GM12878 (cell line): Measurements from ENCODE around the gene PCDHA2. TPM values are rescaled to one million over a fixed set of nuclear protein-coding genes. Genes with fewer than 3 reads are reported as not detected.

Experiments
- ATAC-seq: fragments of 200-7000 bp; cut with Tn5 transposase; 3 replicates; pipeline ENCODE4 v1.9.1; 2020; ENCODE audit warnings: mild to moderate bottlenecking, moderate library complexity
- BruUV-seq: library from RNA; stranded (reverse); fragments of 400-500 nt; replicated peaks from 2 replicates; lab custom pipeline; 2021; lab: Mats Ljungman, UMichigan
- CTCF ChIA-PET: fragments of 300-600 bp; sonication (Branson Sonifier 250); formaldehyde crosslinking; extraction: SDS; loops from one replicate; lab custom pipeline; 2021; ENCODE audit warnings: inconsistent platforms; lab: Yijun Ruan, JAX
- POLR2A ChIA-PET: fragments of 350-600 bp; formaldehyde crosslinking; extraction: SDS; loops from one replicate; lab custom pipeline; 2021; ENCODE audit warnings: inconsistent platforms; lab: Charles Lee
- RAD21 ChIA-PET: fragments of 300-600 bp; sonication (Branson Sonifier 250); formaldehyde crosslinking; loops from one replicate; lab custom pipeline; 2023; ENCODE audit warnings: antibody characterized with exemption; ENCODE audit not compliant: unreplicated experiment; lab: Charles Lee
- SMC1A ChIA-PET: fragments of 300-600 bp; sonication (Branson Sonifier 250); formaldehyde crosslinking; loops from one replicate; lab custom pipeline; 2023; ENCODE audit not compliant: unreplicated experiment, uncharacterized antibody; lab: Charles Lee
- DNase-seq: peaks from one replicate; pipeline ENCODE4 v3.0.0-alpha.2; 2011; ENCODE audit warnings: low read depth, low spot score
- FAIRE-seq: peaks from 3 replicates; lab custom pipeline; 2011; peaks lifted over from hg19 to GRCh38; lab: Jason Lieb, UNC
- H2AFZ ChIP-seq: 2 replicates; pipeline ENCODE4 v1.6.0; 2011; ENCODE audit warnings: low read depth, low read length, control low read depth; ENCODE audit not compliant: control insufficient read depth
- H3K27ac ChIP-seq: 2 replicates; pipeline ENCODE4 v1.5.1; 2011; ENCODE audit warnings: control low read depth; ENCODE audit not compliant: control insufficient read depth, insufficient read depth
- H3K27me3 ChIP-seq, 2 experiments: replicated peaks in 1 of 2; 2 replicates each; pipeline versions ENCODE4 v1.6.0 to v1.6.1; 2011; ENCODE audit warnings: low read length in 1 of 2; ENCODE audit not compliant: control insufficient read depth in 2 of 2, insufficient read depth in 2 of 2
- H3K36me3 ChIP-seq, 2 experiments: 2 replicates each; pipeline ENCODE4 v1.5.1; 2011; ENCODE audit warnings: low read length in 1 of 2; ENCODE audit not compliant: control insufficient read depth in 2 of 2, insufficient read depth in 2 of 2
- H3K4me1 ChIP-seq: 2 replicates; pipeline ENCODE4 v1.6.1; 2011; ENCODE audit warnings: mild to moderate bottlenecking, low read length, moderate library complexity, mixed read lengths; ENCODE audit not compliant: control insufficient read depth, insufficient read depth
- H3K4me2 ChIP-seq: 2 replicates; pipeline ENCODE4 v1.6.0; 2011; ENCODE audit warnings: control low read depth; ENCODE audit not compliant: control insufficient read depth, insufficient read depth
- H3K4me3 ChIP-seq: fragments of 200-600 bp; sonication (generic); 2 replicates; pipeline ENCODE4 v1.5.1; 2016
- H3K79me2 ChIP-seq: 2 replicates; pipeline ENCODE4 v1.6.0; 2011; ENCODE audit warnings: low read length; ENCODE audit not compliant: control insufficient read depth, insufficient read depth
- H3K9ac ChIP-seq: 2 replicates; pipeline ENCODE4 v1.8.0; 2011; ENCODE audit warnings: low read length, control low read depth, mixed read lengths; ENCODE audit not compliant: control insufficient read depth, insufficient read depth
- H3K9me3 ChIP-seq: replicated peaks from 3 replicates; pipeline ENCODE4 v1.5.1; 2011; ENCODE audit warnings: mild to moderate bottlenecking, low read length; ENCODE audit not compliant: control insufficient read depth, insufficient read depth
- H4K20me1 ChIP-seq: 2 replicates; pipeline ENCODE4 v1.6.0; 2011; ENCODE audit not compliant: control insufficient read depth, insufficient read depth
- CBX5 ChIP-seq: sonication (generic); IDR thresholded peaks from 2 replicates; pipeline ENCODE4 v1.6.1; 2016; ENCODE audit warnings: low read depth, moderate library complexity, mild to moderate bottlenecking, inconsistent platforms
- EED ChIP-seq: sonication (generic); IDR thresholded peaks from 2 replicates; pipeline ENCODE4 v1.6.1; 2016; ENCODE audit warnings: antibody characterized with exemption, low read depth
- REST ChIP-seq: IDR thresholded peaks from 2 replicates; pipeline ENCODE4 v1.6.1; 2012; ENCODE audit warnings: mild to moderate bottlenecking, low read depth, low read length
- SKIL ChIP-seq: fragments of 450-650 bp; IDR thresholded peaks from 2 replicates; pipeline ENCODE4 v1.6.1; 2017; ENCODE audit warnings: mild to moderate bottlenecking, low read depth, inconsistent platforms; ENCODE audit not compliant: poor library complexity, severe bottlenecking
- TAF1 ChIP-seq: IDR thresholded peaks from 2 replicates; pipeline ENCODE4 v1.6.1; 2011; ENCODE audit warnings: mild to moderate bottlenecking, low read depth, low read length, borderline replicate concordance
- TCF7 ChIP-seq: IDR thresholded peaks from 2 replicates; pipeline ENCODE4 v1.6.1; 2014; ENCODE audit warnings: antibody characterized with exemption, borderline replicate concordance
- WGBS: methylation state at CpG from one replicate; pipeline ENCODE4 v1.1.6; 2016; ENCODE audit warnings: low lambda C conversion rate; ENCODE audit not compliant: insufficient replicate concordance, insufficient coverage; ENCODE audit errors: missing lambda C conversion rate; 5-methylcytosine and 5-hydroxymethylcytosine counted together
- in situ Hi-C: fragments of 300-500 bp; cut with MboI; formaldehyde crosslinking; loops from 9 replicates; pipeline ENCODE4 v1.14.3; 2018; ENCODE audit warnings: mixed read lengths
- intact Hi-C: fragments of 100-400 bp; cut with micrococcal nuclease; formaldehyde crosslinking; loops from one replicate; pipeline ENCODE4 v1.14.2; 2022; ENCODE audit not compliant: unreplicated experiment
- polyA plus RNA-seq, 11 experiments: library from polyadenylated mRNA; depleted of rRNA in 4 of 11; unstranded in 6 of 11; stranded (reverse) in 5 of 11; fragments of >200 nt; fragmentation: Nextera tagmentation in 4 of 11; fragmentation: Illumina TruSeq in 1 of 11; extraction: Ambion mirVana in 4 of 11; extraction: Trizol in 1 of 11; gene quantifications; 1 replicate in 1 of 11; 2 replicates in 10 of 11; pipeline versions ENCODE4 v1.2.1 to v1.2.3, GENCODE V29; 2011 to 2016; ENCODE audit warnings: inconsistent platforms in 2 of 11, missing spikeins in 2 of 11, low read depth in 1 of 11
- total RNA-seq, 4 experiments: library from RNA; depleted of rRNA in 3 of 4; stranded (reverse); fragments of >200 nt in 3 of 4; fragmentation: Illumina TruSeq in 1 of 4; extraction: Trizol in 1 of 4; gene quantifications; 2 replicates each; pipeline versions ENCODE4 v1.2.1 to v1.2.3, GENCODE V29; 2013 to 2021
- TF ChIP-seq, protein P1 (sequence below): fragments of 450-650 bp; IDR thresholded peaks from 2 replicates; pipeline ENCODE4 v1.6.1; 2017; ENCODE audit warnings: low read depth, mild to moderate bottlenecking, moderate library complexity

Gene PCDHA2
- total and polyA plus RNA-seq, 10 of the 15 experiments (the other 5 are each of a cell fraction or from before 2014, with no cell fraction given) = 0.04 to 0.06 TPM; not detected in 8

DNA sequence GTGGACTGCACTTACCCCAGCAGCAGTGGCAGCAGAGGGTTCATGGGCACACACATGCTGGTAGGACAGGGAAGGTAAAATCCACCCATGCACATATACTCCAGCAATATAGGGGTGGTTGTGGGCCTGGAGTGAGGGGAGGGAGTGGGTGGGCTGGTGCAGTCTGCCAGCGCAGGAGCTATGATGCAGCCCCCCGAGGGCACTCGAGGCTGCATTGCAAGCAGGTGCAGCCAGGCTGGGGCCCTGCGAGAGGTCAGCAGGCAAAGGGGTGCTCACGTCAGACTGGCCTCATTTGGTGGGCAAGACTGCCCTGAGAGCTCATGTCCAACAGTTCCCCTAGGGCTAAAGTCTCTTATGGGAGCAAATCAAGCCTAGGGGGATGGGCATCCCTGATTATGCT lies 41.1 kb upstream of the PCDHA2 start:
- CTCF ChIA-PET = no interaction called here
- no peak for FAIRE-seq
- no peak overlapping the region for H3K4me2 ChIP-seq

DNA sequence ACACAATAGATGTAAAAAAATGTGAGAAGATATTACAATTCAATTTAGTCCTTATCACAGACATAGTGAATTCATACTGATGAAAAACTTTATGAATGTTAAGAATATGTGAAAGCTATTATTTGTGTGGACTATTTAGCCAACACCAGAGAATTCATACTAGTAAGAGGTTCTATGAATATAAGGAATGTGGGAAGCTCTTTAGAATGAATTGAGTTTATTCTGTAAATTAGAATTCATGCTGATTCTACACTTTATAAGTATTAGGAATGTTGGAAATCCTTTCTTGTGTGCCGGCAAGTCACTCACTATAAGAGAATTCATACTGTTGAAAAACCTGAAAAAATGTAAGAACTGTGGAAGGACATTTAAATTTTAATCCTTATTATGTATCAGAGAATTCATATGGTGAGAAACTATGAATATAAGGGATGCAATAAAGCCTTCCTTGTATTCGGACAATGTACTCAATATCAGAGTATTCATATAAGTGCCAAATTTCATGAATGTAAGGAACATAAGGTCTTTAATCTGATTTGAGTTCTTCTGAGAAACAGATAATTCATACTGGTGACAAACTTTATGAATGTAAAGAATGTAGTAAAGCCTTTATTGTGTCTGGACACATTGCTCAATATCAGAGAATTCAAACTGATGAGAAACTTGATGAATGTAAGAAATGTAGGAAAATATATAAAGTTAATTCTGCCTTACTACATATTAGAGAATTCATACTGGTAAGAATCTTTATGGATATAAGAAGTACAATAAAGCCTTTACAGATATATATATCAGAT lies 30.3 kb upstream of the PCDHA2 start:
- no peaks in the 10 kb centered on the region for H3K4me1 ChIP-seq
- ChIA-PET SMC1A (no interaction called here), RAD21 (no interaction called here), CTCF (no interaction called here), POLR2A (no interaction called here)
- no peaks in the 10 kb centered on the region for H3K79me2 ChIP-seq
- peaks cover 7% of the 10 kb centered on the region for H3K9me3 ChIP-seq
- no peaks in the 10 kb centered on the region for H3K36me3 ChIP-seq
- WGBS = 82% methylated on average over 2 of the region's 2 CpGs
- no TSS peak for BruUV-seq
- no peak overlapping the region for H3K4me3 ChIP-seq
- H3K9ac ChIP-seq = no peak overlapping the region
- no peak overlapping the region for H3K27ac ChIP-seq
- no peak for DNase-seq
- in situ Hi-C loops = no loop called here
- ATAC-seq = no peak
- intact Hi-C loops = no loop called here
- no peak for FAIRE-seq
- no peaks in the 10 kb centered on the region for H4K20me1 ChIP-seq
- no peaks in the 10 kb centered on the region for H3K27me3 ChIP-seq
- no peak overlapping the region for H2AFZ ChIP-seq
- no peak overlapping the region for H3K4me2 ChIP-seq
- peak; percentile 90 for TF ChIP-seq CBX5
- TF ChIP-seq EED = no peak
- no peak for TF ChIP-seq REST
- TF ChIP-seq, protein P1, sequence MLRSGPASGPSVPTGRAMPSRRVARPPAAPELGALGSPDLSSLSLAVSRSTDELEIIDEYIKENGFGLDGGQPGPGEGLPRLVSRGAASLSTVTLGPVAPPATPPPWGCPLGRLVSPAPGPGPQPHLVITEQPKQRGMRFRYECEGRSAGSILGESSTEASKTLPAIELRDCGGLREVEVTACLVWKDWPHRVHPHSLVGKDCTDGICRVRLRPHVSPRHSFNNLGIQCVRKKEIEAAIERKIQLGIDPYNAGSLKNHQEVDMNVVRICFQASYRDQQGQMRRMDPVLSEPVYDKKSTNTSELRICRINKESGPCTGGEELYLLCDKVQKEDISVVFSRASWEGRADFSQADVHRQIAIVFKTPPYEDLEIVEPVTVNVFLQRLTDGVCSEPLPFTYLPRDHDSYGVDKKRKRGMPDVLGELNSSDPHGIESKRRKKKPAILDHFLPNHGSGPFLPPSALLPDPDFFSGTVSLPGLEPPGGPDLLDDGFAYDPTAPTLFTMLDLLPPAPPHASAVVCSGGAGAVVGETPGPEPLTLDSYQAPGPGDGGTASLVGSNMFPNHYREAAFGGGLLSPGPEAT = 0 out of 2 replicates have a peak, but pooled peaks have one; percentile 30
- no peak for TF ChIP-seq SKIL

More for the DNA sequence above, 41.1 kb upstream of the PCDHA2 start:
- Histone ChIP-seq H3K27ac (no peak overlapping the region), H4K20me1 (no peaks in the 10 kb centered on the region), H3K9me3 (no peaks in the 10 kb centered on the region; the same call in 2 of the 3 replicates), H3K79me2 (no peaks in the 10 kb centered on the region), H3K9ac (no peak overlapping the region), H3K36me3 (no peaks in the 10 kb centered on the region), H2AFZ (no peak overlapping the region), H3K27me3 (no peaks in the 10 kb centered on the region), H3K4me3 (no peak overlapping the region), H3K4me1 (no peaks in the 10 kb centered on the region)
- ChIA-PET RAD21 (no interaction called here), SMC1A (no interaction called here), POLR2A (no interaction called here)
- WGBS = 19% methylated on average over 5 of the region's 5 CpGs
- DNase-seq (no peak), ATAC-seq (no peak)
- no TSS peak for BruUV-seq
- intact Hi-C loops (no loop called here), in situ Hi-C loops (no loop called here)
- no peak for TF ChIP-seq TAF1
- no peak for TF ChIP-seq TCF7
- TF ChIP-seq, all 136 proteins: peak for 0
